ENCODE data around the gene COX7A1. TPM values are rescaled to one million over a fixed set of nuclear protein-coding genes. Genes with fewer than 3 reads are reported as not detected.

Gene COX7A1
- total RNA-seq, 2 donors from 2014 or later: 1,384 to 1,769 TPM

GRCh38 chr19:36114721-36115452 lies 37.4 kb downstream of the COX7A1 start, which contains the start of gene POLR2I:
TSS of gene POLR2I (minus strand) at chr19:36114875. CDS start at chr19:36114856, 19 bp downstream.
- DNase-seq: peak; percentile 99
- intact Hi-C loops (cut with DNase I): loop anchor here (10.0 kb wide), 2 partner anchors 50 to 60 kb away; partner anchors contain the start of genes THAP8 (in 1 of the 2) and WDR62 (in 1 of the 2)
- ATAC-seq: peak; percentile 95 to 97

GRCh38 chr19:36113894-36114720 lies 38.1 kb downstream of the COX7A1 start:
- intact Hi-C loops (cut with DNase I): loop anchor here (10.0 kb wide), 2 partner anchors 49 to 59 kb away; partner anchors contain the start of genes THAP8 (in 1 of the 2) and WDR62 (in 1 of the 2)
- peak in 1 of 2 donors; percentile 1 for ATAC-seq
- no peak for DNase-seq

GRCh38 chr19:36113425-36113824 lies 38.8 kb downstream of the COX7A1 start:
- no peak for DNase-seq
- ATAC-seq: no peak
- intact Hi-C loops (cut with DNase I): loop anchor here (10.0 kb wide), 2 partner anchors 49 to 59 kb away; partner anchors contain the start of genes THAP8 (in 1 of the 2) and WDR62 (in 1 of the 2)

- intact Hi-C loops (cut with DNase I): loop anchor here (10.0 kb wide), 2 partner anchors 48 to 58 kb away; partner anchors contain the start of genes THAP8 (in 1 of the 2) and WDR62 (in 1 of the 2)
- no peak for DNase-seq
- no peak for ATAC-seq
Measured at GRCh38 chr19:36112678-36113077, 39.6 kb downstream of the COX7A1 start.

GRCh38 chr19:36111200-36111539 lies 41.1 kb downstream of the COX7A1 start:
- intact Hi-C loops (cut with DNase I): loop anchor here (10.0 kb wide), 2 partner anchors 46 to 56 kb away; partner anchors contain the start of genes THAP8 (in 1 of the 2) and WDR62 (in 1 of the 2)
- no peak for DNase-seq
- no peak for ATAC-seq

- no peak for ATAC-seq
- DNase-seq: no peak
- intact Hi-C loops (cut with DNase I): loop anchor here (10.0 kb wide), 2 partner anchors 46 to 56 kb away; partner anchors contain the start of genes THAP8 (in 1 of the 2) and WDR62 (in 1 of the 2)
Measured at GRCh38 chr19:36110487-36111199, 41.6 kb downstream of the COX7A1 start, which contains the start of gene OVOL3. TSS of gene OVOL3 (plus strand) at chr19:36111143. CDS start at chr19:36111203, 60 bp downstream.

- intact Hi-C loops (cut with DNase I): no loop called here
- ATAC-seq (no peak), DNase-seq (no peak)
Measured at GRCh38 chr19:36108684-36109083, 43.6 kb downstream of the COX7A1 start.

- ATAC-seq (no peak), DNase-seq (no peak)
- intact Hi-C loops (cut with DNase I): no loop called here
Measured at GRCh38 chr19:36106991-36107390, 45.3 kb downstream of the COX7A1 start.

GRCh38 chr19:36106441-36106840 lies 45.8 kb downstream of the COX7A1 start:
- ATAC-seq (no peak), DNase-seq (no peak)
- intact Hi-C loops (cut with DNase I): no loop called here

- no peak for DNase-seq
- ATAC-seq: no peak
- intact Hi-C loops (cut with DNase I): no loop called here
Measured at GRCh38 chr19:36103842-36104552, 48.2 kb downstream of the COX7A1 start.

GRCh38 chr19:36103040-36103626 lies 49.1 kb downstream of the COX7A1 start:
- intact Hi-C loops (cut with DNase I): no loop called here
- ATAC-seq (no peak), DNase-seq (no peak)

GRCh38 chr19:36101550-36102327 lies 50.5 kb downstream of the COX7A1 start:
- intact Hi-C loops (cut with DNase I): no loop called here
- DNase-seq (no peak), ATAC-seq (no peak)

Other genes starting within 250 kb of the COX7A1 start
- gene HCST, start 249.9 kb downstream of the COX7A1 start, total RNA-seq: 10 to 100 TPM in 1 of 2 donors, 1 to 10 TPM in 1; 6.9 to 15.5 TPM
- gene TYROBP, start 244.2 kb downstream of the COX7A1 start, total RNA-seq: 10 to 100 TPM; 43.4 to 88.7 TPM
- 1 to 10 TPM; 7.6 to 9.7 TPM for gene LRFN3, start 216.1 kb downstream of the COX7A1 start, total RNA-seq
- 10 to 100 TPM; 11.4 to 16.0 TPM for gene SDHAF1, start 157.3 kb downstream of the COX7A1 start, total RNA-seq
- gene SYNE4, start 143.6 kb downstream of the COX7A1 start, total RNA-seq: under 1 TPM in 1 of 2 donors, not detected in 1; 0.27 TPM
- 10 to 100 TPM; 11.6 to 13.2 TPM for gene ALKBH6, start 138.2 kb downstream of the COX7A1 start, total RNA-seq
- 1 to 10 TPM; 7.2 to 7.9 TPM for gene CLIP3, start 119.6 kb downstream of the COX7A1 start, total RNA-seq
- gene THAP8, start 98.2 kb downstream of the COX7A1 start, total RNA-seq: 1 to 10 TPM; 2.3 to 4.4 TPM
- 10 to 100 TPM in 1 of 2 donors, 1 to 10 TPM in 1; 4.4 to 18.1 TPM for gene WDR62, start 97.5 kb downstream of the COX7A1 start, total RNA-seq
- not detected for gene OVOL3, start 41.3 kb downstream of the COX7A1 start, total RNA-seq
- gene POLR2I, start 37.6 kb downstream of the COX7A1 start, total RNA-seq: 100 to 1,000 TPM in 1 of 2 donors, 10 to 100 TPM in 1; 92.6 to 104 TPM
- 10 to 100 TPM; 81.2 to 85.0 TPM for gene TBCB, start 37.0 kb downstream of the COX7A1 start, total RNA-seq
- 100 to 1,000 TPM; 614 TPM for gene CAPNS1, start 12.4 kb downstream of the COX7A1 start, total RNA-seq
- 1 to 10 TPM; 4.5 to 4.8 TPM for gene ZNF565, start 62.2 kb upstream of the COX7A1 start, total RNA-seq
- 10 to 100 TPM; 28.0 to 48.6 TPM for gene ZNF146, start 62.7 kb upstream of the COX7A1 start, total RNA-seq
- 1 to 10 TPM; 2.9 to 3.3 TPM for gene ZFP14, start 226.8 kb upstream of the COX7A1 start, total RNA-seq